Panc1 (cell line): ENCODE measurements around the gene IL3RA.

ENCODE experiments used
- POLR2AphosphoS5 ChIP-seq: IDR thresholded peaks from 2 replicates; pipeline ENCODE4 v1.6.1; 2012; ENCODE audit warnings: mild to moderate bottlenecking, low read depth, low read length, moderate library complexity
- SIN3A ChIP-seq: IDR thresholded peaks from 2 replicates; pipeline ENCODE4 v1.6.1; 2012; ENCODE audit warnings: low read depth, mild to moderate bottlenecking, low read length, moderate library complexity, borderline replicate concordance; ENCODE audit not compliant: insufficient read depth
- TCF7L2 ChIP-seq: IDR thresholded peaks from 2 replicates; pipeline ENCODE4 v1.6.1; 2011; ENCODE audit warnings: mild to moderate bottlenecking, low read depth, low read length, inconsistent platforms
- TF ChIP-seq, protein P1 (sequence below): fragments of 450-650 bp; IDR thresholded peaks from 2 replicates; pipeline ENCODE4 v1.5.1; 2017; ENCODE audit warnings: mild to moderate bottlenecking
- TF ChIP-seq, protein P2 (sequence below), 2 experiments: IDR thresholded peaks; 2 replicates each; pipeline ENCODE4 v1.6.1; 2011 to 2012; ENCODE audit warnings: low read depth in 2 of 2, control low read depth in 1 of 2, low read length in 1 of 2, mild to moderate bottlenecking in 1 of 2, moderate library complexity in 1 of 2; ENCODE audit not compliant: insufficient read depth in 1 of 2

DNA sequence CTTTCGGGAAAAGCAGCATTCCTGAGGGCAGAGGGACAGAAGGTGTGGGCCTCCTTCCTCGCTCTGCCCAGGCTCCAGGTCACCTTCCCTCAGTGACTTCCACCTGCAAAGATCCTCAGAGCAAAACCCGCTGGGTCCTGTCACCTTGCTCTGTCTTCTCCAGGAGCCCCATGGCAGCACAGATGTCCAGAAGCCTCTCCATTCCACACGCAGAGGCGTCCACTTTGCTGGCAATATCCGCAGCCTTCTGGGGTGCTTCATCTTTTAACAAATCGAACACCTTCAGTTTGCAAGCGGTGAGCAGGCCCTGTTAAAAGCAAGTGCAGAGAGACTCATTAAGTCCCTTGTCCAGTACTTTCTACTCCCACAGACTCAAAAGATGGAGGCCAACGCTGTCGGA, 88.8 kb downstream of the IL3RA start:
- TF ChIP-seq, protein P1, sequence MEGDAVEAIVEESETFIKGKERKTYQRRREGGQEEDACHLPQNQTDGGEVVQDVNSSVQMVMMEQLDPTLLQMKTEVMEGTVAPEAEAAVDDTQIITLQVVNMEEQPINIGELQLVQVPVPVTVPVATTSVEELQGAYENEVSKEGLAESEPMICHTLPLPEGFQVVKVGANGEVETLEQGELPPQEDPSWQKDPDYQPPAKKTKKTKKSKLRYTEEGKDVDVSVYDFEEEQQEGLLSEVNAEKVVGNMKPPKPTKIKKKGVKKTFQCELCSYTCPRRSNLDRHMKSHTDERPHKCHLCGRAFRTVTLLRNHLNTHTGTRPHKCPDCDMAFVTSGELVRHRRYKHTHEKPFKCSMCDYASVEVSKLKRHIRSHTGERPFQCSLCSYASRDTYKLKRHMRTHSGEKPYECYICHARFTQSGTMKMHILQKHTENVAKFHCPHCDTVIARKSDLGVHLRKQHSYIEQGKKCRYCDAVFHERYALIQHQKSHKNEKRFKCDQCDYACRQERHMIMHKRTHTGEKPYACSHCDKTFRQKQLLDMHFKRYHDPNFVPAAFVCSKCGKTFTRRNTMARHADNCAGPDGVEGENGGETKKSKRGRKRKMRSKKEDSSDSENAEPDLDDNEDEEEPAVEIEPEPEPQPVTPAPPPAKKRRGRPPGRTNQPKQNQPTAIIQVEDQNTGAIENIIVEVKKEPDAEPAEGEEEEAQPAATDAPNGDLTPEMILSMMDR: no peak
- TF ChIP-seq SIN3A (no peak), POLR2AphosphoS5 (no peak), TCF7L2 (no peak)
- TF ChIP-seq, protein P2, sequence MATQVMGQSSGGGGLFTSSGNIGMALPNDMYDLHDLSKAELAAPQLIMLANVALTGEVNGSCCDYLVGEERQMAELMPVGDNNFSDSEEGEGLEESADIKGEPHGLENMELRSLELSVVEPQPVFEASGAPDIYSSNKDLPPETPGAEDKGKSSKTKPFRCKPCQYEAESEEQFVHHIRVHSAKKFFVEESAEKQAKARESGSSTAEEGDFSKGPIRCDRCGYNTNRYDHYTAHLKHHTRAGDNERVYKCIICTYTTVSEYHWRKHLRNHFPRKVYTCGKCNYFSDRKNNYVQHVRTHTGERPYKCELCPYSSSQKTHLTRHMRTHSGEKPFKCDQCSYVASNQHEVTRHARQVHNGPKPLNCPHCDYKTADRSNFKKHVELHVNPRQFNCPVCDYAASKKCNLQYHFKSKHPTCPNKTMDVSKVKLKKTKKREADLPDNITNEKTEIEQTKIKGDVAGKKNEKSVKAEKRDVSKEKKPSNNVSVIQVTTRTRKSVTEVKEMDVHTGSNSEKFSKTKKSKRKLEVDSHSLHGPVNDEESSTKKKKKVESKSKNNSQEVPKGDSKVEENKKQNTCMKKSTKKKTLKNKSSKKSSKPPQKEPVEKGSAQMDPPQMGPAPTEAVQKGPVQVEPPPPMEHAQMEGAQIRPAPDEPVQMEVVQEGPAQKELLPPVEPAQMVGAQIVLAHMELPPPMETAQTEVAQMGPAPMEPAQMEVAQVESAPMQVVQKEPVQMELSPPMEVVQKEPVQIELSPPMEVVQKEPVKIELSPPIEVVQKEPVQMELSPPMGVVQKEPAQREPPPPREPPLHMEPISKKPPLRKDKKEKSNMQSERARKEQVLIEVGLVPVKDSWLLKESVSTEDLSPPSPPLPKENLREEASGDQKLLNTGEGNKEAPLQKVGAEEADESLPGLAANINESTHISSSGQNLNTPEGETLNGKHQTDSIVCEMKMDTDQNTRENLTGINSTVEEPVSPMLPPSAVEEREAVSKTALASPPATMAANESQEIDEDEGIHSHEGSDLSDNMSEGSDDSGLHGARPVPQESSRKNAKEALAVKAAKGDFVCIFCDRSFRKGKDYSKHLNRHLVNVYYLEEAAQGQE (IDR thresholded peaks at IDR 0.05; ENCODE audit: insufficient read depth in 1 of 2, low read depth in 2 of 2, low read length in 1 of 2): no peak
